GM12878 (cell line): ENCODE data around the gene EAF1. TPM values are rescaled to one million over a fixed set of nuclear protein-coding genes. Genes with fewer than 3 reads are reported as not detected.

Experiments
- ATAC-seq: fragments of 200-7000 bp; cut with Tn5 transposase; 3 replicates; pipeline ENCODE4 v1.9.1; 2020; ENCODE audit warnings: mild to moderate bottlenecking, moderate library complexity
- BruUV-seq: library from RNA; stranded (reverse); fragments of 400-500 nt; replicated peaks from 2 replicates; lab custom pipeline; 2021; lab: Mats Ljungman, UMichigan
- CTCF ChIA-PET: fragments of 300-600 bp; sonication (Branson Sonifier 250); formaldehyde crosslinking; extraction: SDS; loops from one replicate; lab custom pipeline; 2021; ENCODE audit warnings: inconsistent platforms; lab: Yijun Ruan, JAX
- POLR2A ChIA-PET: fragments of 350-600 bp; formaldehyde crosslinking; extraction: SDS; loops from one replicate; lab custom pipeline; 2021; ENCODE audit warnings: inconsistent platforms; lab: Charles Lee
- RAD21 ChIA-PET: fragments of 300-600 bp; sonication (Branson Sonifier 250); formaldehyde crosslinking; loops from one replicate; lab custom pipeline; 2023; ENCODE audit warnings: antibody characterized with exemption; ENCODE audit not compliant: unreplicated experiment; lab: Charles Lee
- SMC1A ChIA-PET: fragments of 300-600 bp; sonication (Branson Sonifier 250); formaldehyde crosslinking; loops from one replicate; lab custom pipeline; 2023; ENCODE audit not compliant: unreplicated experiment, uncharacterized antibody; lab: Charles Lee
- DNase-seq: peaks from one replicate; pipeline ENCODE4 v3.0.0-alpha.2; 2011; ENCODE audit warnings: low read depth, low spot score
- FAIRE-seq: peaks from 3 replicates; lab custom pipeline; 2011; peaks lifted over from hg19 to GRCh38; lab: Jason Lieb, UNC
- H2AFZ ChIP-seq: 2 replicates; pipeline ENCODE4 v1.6.0; 2011; ENCODE audit warnings: low read depth, low read length, control low read depth; ENCODE audit not compliant: control insufficient read depth
- H3K27ac ChIP-seq: 2 replicates; pipeline ENCODE4 v1.5.1; 2011; ENCODE audit warnings: control low read depth; ENCODE audit not compliant: control insufficient read depth, insufficient read depth
- H3K27me3 ChIP-seq, 2 experiments: replicated peaks in 1 of 2; 2 replicates each; pipeline versions ENCODE4 v1.6.0 to v1.6.1; 2011; ENCODE audit warnings: low read length in 1 of 2; ENCODE audit not compliant: control insufficient read depth in 2 of 2, insufficient read depth in 2 of 2
- H3K36me3 ChIP-seq, 2 experiments: 2 replicates each; pipeline ENCODE4 v1.5.1; 2011; ENCODE audit warnings: low read length in 1 of 2; ENCODE audit not compliant: control insufficient read depth in 2 of 2, insufficient read depth in 2 of 2
- H3K4me1 ChIP-seq: 2 replicates; pipeline ENCODE4 v1.6.1; 2011; ENCODE audit warnings: mild to moderate bottlenecking, low read length, moderate library complexity, mixed read lengths; ENCODE audit not compliant: control insufficient read depth, insufficient read depth
- H3K4me2 ChIP-seq: 2 replicates; pipeline ENCODE4 v1.6.0; 2011; ENCODE audit warnings: control low read depth; ENCODE audit not compliant: control insufficient read depth, insufficient read depth
- H3K4me3 ChIP-seq: fragments of 200-600 bp; sonication (generic); 2 replicates; pipeline ENCODE4 v1.5.1; 2016
- H3K79me2 ChIP-seq: 2 replicates; pipeline ENCODE4 v1.6.0; 2011; ENCODE audit warnings: low read length; ENCODE audit not compliant: control insufficient read depth, insufficient read depth
- H3K9ac ChIP-seq: 2 replicates; pipeline ENCODE4 v1.8.0; 2011; ENCODE audit warnings: low read length, control low read depth, mixed read lengths; ENCODE audit not compliant: control insufficient read depth, insufficient read depth
- H3K9me3 ChIP-seq: replicated peaks from 3 replicates; pipeline ENCODE4 v1.5.1; 2011; ENCODE audit warnings: mild to moderate bottlenecking, low read length; ENCODE audit not compliant: control insufficient read depth, insufficient read depth
- H4K20me1 ChIP-seq: 2 replicates; pipeline ENCODE4 v1.6.0; 2011; ENCODE audit not compliant: control insufficient read depth, insufficient read depth
- WGBS: methylation state at CpG from one replicate; pipeline ENCODE4 v1.1.6; 2016; ENCODE audit warnings: low lambda C conversion rate; ENCODE audit not compliant: insufficient replicate concordance, insufficient coverage; ENCODE audit errors: missing lambda C conversion rate; 5-methylcytosine and 5-hydroxymethylcytosine counted together
- in situ Hi-C: fragments of 300-500 bp; cut with MboI; formaldehyde crosslinking; loops from 9 replicates; pipeline ENCODE4 v1.14.3; 2018; ENCODE audit warnings: mixed read lengths
- intact Hi-C: fragments of 100-400 bp; cut with micrococcal nuclease; formaldehyde crosslinking; loops from one replicate; pipeline ENCODE4 v1.14.2; 2022; ENCODE audit not compliant: unreplicated experiment
- polyA plus RNA-seq, 11 experiments: library from polyadenylated mRNA; depleted of rRNA in 4 of 11; unstranded in 6 of 11; stranded (reverse) in 5 of 11; fragments of >200 nt; fragmentation: Nextera tagmentation in 4 of 11; fragmentation: Illumina TruSeq in 1 of 11; extraction: Ambion mirVana in 4 of 11; extraction: Trizol in 1 of 11; gene quantifications; 1 replicate in 1 of 11; 2 replicates in 10 of 11; pipeline versions ENCODE4 v1.2.1 to v1.2.3, GENCODE V29; 2011 to 2016; ENCODE audit warnings: inconsistent platforms in 2 of 11, missing spikeins in 2 of 11, low read depth in 1 of 11
- total RNA-seq, 4 experiments: library from RNA; depleted of rRNA in 3 of 4; stranded (reverse); fragments of >200 nt in 3 of 4; fragmentation: Illumina TruSeq in 1 of 4; extraction: Trizol in 1 of 4; gene quantifications; 2 replicates each; pipeline versions ENCODE4 v1.2.1 to v1.2.3, GENCODE V29; 2013 to 2021
- TF ChIP-seq, protein P1 (sequence below): IDR thresholded peaks from 2 replicates; pipeline ENCODE4 v1.6.1; 2012; ENCODE audit warnings: improper control_type of control experiment, low read depth, low read length; ENCODE audit not compliant: insufficient replicate concordance
- TF ChIP-seq, protein P2 (sequence below): fragments of 450-650 bp; IDR thresholded peaks from 2 replicates; pipeline ENCODE4 v1.6.1; 2016; ENCODE audit warnings: mild to moderate bottlenecking

The EAF1 gene
- total and polyA plus RNA-seq, 10 of the 15 experiments (the other 5 are each of a cell fraction or from before 2014, with no cell fraction given) = 6.8 to 21.6 (median 15.6) TPM

DNA sequence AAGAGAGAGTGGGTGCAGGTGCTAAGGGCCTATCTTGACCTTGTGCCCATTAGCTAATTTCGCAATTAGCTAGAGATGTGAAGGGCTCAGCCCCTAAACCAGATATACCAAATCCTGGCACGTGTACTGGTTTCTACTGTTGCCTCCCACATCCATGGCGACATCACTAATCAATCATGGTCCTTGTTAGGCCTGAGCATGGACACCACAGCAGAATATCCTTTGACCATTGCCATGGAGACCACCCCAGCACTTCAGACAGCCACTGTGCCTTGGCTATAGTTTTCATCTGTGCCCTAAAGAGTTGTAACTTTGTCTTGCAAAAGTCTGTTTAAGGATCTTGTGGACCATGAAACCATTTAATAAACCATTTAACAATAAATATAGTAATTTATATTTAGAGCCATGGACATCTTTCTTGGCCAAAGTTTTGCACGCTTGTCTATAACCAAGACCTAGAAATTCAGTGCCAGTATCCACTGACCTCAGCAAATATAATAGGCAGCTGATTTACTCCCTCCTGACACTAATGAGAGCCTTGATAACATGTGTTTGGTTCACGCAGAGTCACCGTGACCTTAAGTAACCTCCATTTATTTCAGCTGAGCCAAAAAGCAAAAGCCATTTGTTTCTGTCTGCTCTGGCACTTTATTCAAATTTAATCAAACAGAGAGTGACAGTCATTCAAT, 50.7 kb downstream of the EAF1 start:
- ChIA-PET POLR2A (no interaction called here), RAD21 (interaction anchor here (0.9 kb wide), 1 partner anchor 10 kb away, joined by 3 read pairs; no protein-coding TSS in a partner anchor), CTCF (interaction anchor here (0.9 to 3.0 kb wide), 2 partner anchors 9 to 17 kb away, joined by 3 to 10 read pairs; no protein-coding TSS in a partner anchor), SMC1A (interaction anchor here (0.6 to 1.5 kb wide), 3 partner anchors 10 to 62 kb away, joined by 3 to 4 read pairs (median 4); no protein-coding TSS in a partner anchor)
- no peaks in the 10 kb centered on the region for H4K20me1 ChIP-seq
- H3K4me2 ChIP-seq = no peak overlapping the region
- ATAC-seq (no peak), DNase-seq (no peak), FAIRE-seq (no peak)
- no peak overlapping the region for H3K4me3 ChIP-seq
- intact Hi-C loops = no loop called here
- H3K79me2 ChIP-seq = no peaks in the 10 kb centered on the region
- no peaks in the 10 kb centered on the region for H3K4me1 ChIP-seq
- WGBS = 56% methylated on average over 6 of the region's 6 CpGs
- no TSS peak for BruUV-seq
- H2AFZ ChIP-seq = no peak overlapping the region
- TF ChIP-seq, protein P1, sequence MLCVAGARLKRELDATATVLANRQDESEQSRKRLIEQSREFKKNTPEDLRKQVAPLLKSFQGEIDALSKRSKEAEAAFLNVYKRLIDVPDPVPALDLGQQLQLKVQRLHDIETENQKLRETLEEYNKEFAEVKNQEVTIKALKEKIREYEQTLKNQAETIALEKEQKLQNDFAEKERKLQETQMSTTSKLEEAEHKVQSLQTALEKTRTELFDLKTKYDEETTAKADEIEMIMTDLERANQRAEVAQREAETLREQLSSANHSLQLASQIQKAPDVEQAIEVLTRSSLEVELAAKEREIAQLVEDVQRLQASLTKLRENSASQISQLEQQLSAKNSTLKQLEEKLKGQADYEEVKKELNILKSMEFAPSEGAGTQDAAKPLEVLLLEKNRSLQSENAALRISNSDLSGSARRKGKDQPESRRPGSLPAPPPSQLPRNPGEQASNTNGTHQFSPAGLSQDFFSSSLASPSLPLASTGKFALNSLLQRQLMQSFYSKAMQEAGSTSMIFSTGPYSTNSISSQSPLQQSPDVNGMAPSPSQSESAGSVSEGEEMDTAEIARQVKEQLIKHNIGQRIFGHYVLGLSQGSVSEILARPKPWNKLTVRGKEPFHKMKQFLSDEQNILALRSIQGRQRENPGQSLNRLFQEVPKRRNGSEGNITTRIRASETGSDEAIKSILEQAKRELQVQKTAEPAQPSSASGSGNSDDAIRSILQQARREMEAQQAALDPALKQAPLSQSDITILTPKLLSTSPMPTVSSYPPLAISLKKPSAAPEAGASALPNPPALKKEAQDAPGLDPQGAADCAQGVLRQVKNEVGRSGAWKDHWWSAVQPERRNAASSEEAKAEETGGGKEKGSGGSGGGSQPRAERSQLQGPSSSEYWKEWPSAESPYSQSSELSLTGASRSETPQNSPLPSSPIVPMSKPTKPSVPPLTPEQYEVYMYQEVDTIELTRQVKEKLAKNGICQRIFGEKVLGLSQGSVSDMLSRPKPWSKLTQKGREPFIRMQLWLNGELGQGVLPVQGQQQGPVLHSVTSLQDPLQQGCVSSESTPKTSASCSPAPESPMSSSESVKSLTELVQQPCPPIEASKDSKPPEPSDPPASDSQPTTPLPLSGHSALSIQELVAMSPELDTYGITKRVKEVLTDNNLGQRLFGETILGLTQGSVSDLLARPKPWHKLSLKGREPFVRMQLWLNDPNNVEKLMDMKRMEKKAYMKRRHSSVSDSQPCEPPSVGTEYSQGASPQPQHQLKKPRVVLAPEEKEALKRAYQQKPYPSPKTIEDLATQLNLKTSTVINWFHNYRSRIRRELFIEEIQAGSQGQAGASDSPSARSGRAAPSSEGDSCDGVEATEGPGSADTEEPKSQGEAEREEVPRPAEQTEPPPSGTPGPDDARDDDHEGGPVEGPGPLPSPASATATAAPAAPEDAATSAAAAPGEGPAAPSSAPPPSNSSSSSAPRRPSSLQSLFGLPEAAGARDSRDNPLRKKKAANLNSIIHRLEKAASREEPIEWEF = no peak
- TF ChIP-seq, protein P2, sequence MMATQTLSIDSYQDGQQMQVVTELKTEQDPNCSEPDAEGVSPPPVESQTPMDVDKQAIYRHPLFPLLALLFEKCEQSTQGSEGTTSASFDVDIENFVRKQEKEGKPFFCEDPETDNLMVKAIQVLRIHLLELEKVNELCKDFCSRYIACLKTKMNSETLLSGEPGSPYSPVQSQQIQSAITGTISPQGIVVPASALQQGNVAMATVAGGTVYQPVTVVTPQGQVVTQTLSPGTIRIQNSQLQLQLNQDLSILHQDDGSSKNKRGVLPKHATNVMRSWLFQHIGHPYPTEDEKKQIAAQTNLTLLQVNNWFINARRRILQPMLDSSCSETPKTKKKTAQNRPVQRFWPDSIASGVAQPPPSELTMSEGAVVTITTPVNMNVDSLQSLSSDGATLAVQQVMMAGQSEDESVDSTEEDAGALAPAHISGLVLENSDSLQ = 0 out of 2 replicates have a peak, but pooled peaks have one; percentile 11
- H3K9ac ChIP-seq = no peak overlapping the region
- H3K27ac ChIP-seq = no peak overlapping the region
- H3K27me3 ChIP-seq = no peaks in the 10 kb centered on the region
- in situ Hi-C loops = no loop called here
- H3K36me3 ChIP-seq = no peaks in the 10 kb centered on the region
- no peaks in the 10 kb centered on the region for H3K9me3 ChIP-seq
